NCI-H524 (cell line): ENCODE data around the gene LGALS3BP.

Experiments
- DNase-seq, 2 experiments: peaks; one replicate each; lab custom pipeline; 2025; lab: John Stamatoyannopoulos, UW

LGALS3BP gene

GRCh38 chr17:78998311-78999055, 18.8 kb upstream of the LGALS3BP start:
- DNase-seq = no peak

GRCh38 chr17:78997881-78998280, 18.2 kb upstream of the LGALS3BP start:
- DNase-seq = no peak

- no peak for DNase-seq
Observed at GRCh38 chr17:78997231-78997741, 17.6 kb upstream of the LGALS3BP start.

DNA sequence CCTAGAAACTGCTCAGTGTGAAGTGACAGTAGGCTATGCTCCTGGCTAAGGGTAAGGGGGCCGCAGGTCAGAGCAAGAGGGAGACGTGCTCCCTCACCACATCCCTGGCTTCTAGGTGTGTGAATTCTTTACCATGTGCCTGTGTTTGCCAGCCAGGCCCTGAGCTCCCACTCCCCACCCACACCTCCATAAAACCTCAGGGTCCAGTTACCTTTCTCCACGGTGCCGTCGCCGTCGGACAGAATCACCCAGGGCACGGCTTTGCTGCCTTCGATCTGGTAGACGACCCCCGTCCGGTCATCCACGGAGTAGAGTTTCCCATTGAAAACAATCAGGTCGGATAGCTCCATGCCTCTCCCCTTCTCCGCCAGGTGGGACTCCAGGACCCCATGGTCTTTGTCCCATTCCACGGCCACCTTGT, 17.1 kb upstream of the LGALS3BP start:
- DNase-seq = no peak

DNA sequence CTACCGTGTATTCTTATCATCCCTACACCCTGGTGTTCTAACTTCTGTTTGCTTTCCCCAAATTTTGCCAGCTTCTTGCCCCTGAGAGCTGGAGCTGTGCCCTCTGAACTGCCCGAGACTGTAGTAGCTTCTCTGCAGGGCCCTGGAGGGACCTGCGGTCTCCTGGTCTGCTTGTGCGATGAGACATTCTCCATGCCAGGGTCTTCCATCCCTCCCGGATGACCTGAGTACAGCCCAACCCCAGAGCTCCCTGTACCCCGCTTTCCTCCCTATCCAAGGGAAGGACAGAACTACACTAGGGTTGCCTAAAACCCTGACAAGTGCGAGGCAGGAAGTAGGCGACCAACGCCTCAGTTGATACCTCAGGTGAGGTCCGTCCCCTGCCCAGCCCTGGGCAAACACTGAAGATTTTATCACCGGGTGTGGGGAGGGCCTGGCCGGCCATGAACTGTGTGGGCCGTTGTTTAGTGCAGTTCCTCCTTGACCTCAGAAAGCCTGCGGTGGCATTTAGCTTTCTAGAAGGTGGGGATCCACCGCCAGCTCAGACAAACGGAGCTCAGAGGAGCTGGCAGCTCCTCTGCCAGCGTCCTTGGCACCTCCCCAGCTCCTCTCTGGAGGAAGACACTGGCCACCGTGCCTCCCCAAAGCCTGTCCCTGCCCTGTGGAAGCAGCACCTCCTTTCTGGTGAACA, 16.2 kb upstream of the LGALS3BP start:
- DNase-seq = no peak

- DNase-seq = no peak
Observed at GRCh38 chr17:78995022-78995760, 15.5 kb upstream of the LGALS3BP start.

DNA sequence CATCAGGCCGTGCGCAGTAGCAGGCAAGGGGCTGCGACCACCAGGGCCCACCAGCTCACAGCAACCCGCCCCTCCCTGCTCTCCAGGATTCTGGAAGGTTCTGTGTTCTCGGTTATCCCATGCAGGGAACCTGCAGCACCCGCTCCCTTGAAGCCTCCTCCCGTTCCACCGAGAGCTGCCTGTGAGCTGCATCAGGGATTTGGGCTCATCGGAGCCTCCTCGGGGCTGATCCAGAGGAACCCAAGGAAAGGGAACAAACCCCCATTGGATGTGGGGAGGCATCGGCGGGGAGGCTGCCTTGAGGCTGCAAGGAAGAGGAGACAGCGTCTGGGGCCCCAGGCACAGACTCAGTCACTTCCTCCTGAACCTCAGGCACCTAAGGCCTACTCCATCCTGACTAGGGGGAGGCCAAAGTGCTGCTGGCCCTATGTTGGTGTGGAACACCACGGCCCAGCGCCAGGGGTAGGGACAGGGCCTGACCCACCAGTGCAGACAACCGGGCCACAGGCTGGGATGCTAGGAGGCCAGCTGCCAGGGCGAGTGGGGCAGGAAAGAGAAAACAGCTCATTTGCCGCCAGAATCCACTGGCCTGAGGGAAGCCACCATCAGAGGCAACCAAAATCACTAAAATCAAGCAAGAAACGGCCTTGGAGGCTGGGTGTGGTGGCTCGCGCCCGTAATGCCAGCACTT, 14.4 kb upstream of the LGALS3BP start:
- no peak for DNase-seq

- peak in 1 of 2 experiments; percentile 69 for DNase-seq
Observed at GRCh38 chr17:78993241-78993956, 13.7 kb upstream of the LGALS3BP start.

DNA sequence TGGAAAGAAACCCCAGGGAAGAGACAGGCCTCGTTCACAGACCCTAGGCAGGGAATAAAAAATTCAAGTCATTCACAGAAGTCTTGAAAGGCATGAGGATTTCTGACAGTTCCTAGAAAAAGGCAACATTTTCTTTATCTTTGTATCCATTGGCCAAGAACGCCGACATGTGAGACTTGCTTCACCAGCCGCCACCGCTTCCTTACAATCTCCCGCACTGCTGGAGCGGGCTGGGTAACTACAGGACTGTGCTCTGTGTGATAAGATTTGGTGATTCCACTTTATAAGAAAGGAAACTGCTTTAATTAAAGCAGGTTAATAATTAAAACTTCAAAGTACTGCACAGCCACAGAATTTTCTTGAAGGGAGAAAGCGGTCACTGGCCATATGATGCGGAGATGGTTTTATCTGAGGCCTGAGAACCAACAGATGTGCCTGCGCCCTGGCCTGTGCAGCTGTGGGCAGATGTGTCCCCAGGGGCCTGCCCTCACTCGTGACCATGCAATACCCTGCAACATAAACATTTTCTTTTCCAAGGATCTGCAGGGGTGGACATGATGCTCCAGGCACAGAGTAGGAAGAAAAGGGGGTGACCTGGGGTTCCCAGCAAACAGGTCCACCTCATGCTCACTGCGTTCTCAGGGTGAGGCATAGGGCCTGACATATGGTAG, 13.0 kb upstream of the LGALS3BP start:
- DNase-seq = no peak

DNA sequence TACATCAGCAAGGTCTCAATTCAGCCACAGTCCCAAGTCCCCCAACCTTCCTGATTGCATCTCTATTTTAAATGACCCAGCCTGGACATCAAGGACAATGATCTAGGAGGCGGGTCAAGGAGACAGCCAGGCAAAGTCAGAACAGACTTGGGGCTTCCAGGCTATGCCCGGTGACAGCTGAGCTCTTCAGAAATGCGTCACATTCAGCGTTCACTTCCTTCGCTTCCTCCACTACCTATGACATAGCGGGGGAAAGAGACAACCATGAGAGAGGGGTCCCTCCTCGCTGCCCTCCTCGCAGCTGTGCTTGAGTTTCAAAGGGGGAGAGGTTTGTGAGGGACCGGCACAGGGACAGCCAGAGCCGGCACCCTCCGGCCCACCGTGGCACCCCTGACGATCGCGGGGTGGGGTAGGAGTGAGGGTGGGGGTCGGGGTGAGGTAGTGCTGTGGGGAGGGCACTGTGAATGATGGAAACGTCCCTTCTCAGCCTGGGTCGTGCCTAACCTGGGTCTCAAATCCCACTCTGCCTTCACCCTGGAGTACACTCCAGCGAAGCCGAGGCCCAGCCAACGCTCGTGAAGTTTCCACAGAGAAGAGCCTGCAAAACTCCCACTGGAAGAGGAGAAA, 12.3 kb upstream of the LGALS3BP start:
- DNase-seq = no peak

DNA sequence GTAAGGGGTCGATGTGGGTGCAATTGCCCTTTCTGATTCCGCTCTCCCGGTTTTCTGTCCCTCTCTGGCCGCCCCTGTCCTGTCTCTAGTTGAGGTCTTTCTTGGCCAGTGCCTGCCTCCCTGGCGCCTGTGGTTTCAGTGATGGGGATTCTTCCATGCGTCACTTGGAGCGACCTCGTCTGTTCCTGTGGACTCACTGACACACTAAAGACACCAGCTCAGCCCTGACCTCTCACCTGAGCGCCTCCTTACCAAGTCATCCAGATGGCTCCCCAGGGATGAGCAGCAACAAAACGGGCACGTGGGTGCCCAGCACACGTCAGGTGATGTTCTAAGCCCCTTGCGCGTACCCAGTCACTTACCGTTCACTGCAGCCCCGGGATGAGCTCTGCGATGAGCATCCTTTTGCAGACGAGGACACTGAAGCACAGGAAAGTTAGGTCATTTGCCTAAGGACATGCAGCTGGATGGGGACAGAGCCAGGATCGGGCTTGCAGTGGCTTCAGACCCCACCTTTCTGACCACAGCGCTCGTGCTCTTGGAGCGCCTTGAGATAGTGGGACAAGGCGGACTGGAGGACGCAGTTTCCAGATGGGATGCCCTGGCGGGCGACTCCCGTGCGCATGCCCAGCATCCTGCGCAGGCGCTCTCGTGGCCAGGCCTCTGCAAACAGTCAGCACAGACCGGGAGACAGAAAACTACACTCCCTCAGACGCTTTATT, 11.5 kb upstream of the LGALS3BP start:
- no peak for DNase-seq

- peak; percentile 56 to 75 for DNase-seq
Observed at GRCh38 chr17:78990349-78991016, 10.8 kb upstream of the LGALS3BP start.

GRCh38 chr17:78988152-78988551, 8.4 kb upstream of the LGALS3BP start:
- no peak for DNase-seq

DNA sequence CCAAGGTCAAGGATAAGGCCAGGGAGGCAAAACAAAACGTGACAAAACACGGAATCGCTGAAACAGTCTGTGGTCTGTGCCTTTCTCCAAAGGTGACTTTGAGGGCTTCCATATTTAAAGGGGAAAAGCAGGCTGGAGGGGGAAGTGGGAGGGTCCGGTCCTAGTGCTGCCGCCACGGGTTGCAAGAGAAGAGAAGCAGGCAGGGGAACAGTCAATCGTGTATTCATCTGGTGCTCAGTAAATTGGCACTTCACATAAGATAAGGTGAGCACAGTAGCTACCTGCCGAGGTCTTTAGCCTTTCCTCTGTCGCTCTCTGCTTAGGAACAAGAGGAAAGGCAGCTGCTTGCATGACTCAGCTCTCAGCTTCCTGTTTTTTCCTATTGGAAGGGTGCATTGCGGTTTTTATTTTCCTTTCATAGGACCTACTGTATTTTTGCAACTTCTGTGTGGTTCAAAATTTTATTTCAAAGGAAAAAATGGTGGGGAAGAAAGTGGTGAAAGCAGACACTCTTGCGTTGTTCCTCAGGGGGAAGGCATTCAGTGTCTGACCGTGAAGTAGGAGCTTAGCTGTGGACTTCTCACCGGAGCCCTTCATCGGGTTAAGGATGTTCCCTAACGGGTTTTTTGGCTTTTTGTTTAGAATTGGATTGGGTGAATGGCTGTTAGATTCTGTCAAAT, 7.1 kb upstream of the LGALS3BP start:
- no peak for DNase-seq

- no peak for DNase-seq
Observed at GRCh38 chr17:78986048-78986648, 6.4 kb upstream of the LGALS3BP start.

DNA sequence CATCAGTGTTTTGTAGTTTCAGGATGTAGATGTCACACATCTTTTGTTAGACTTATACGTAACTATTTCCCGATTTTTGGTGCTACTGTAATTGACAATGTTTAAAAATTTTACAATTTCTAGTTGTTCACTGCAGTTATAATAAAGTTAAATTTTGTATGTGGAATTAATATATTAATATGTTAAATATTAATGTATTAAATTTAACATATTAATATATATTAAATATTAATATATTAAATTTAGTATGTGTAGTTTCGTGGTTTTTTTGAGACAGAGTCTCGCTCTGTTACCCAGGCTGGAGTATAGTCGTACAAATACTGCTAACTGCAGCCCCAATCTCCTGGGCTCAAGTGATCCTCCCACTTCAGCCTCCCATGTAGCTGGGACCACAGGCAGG, 5.7 kb upstream of the LGALS3BP start:
- DNase-seq = no peak

- DNase-seq = peak; percentile 97
Observed at GRCh38 chr17:78981010-78981888, 1.5 kb upstream of the LGALS3BP start.
